ENCODE measurements around the gene ETF1.
"Not testable (repeated sequence)": the region's sequence is repeated elsewhere in the genome, so short reads cannot be mapped to it uniquely, and the experiment has no call there.

The ETF1 gene

DNA sequence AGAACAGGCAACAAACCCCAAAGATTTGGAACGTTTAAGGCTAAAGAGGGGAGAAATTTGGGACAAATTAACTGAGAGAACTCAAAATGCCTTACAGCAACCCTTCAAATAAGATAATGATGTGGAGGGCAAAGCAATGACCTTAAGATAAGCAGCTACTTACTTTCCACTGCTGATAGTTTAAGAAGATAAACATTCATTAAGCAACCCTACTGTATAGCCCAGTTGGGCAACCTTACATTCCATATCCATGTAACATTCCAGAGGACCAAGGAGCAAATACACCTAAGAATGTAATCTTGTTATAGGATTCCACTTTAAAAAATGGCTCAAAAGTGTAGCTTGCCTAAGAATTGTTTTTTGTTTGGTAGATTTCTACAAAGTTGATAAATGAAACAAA is 14.8 kb downstream of the ETF1 start:
- no peak for DNase-seq

GRCh38 chr5:138527170-138527569 is 15.9 kb downstream of the ETF1 start:
- no peak for DNase-seq

DNA sequence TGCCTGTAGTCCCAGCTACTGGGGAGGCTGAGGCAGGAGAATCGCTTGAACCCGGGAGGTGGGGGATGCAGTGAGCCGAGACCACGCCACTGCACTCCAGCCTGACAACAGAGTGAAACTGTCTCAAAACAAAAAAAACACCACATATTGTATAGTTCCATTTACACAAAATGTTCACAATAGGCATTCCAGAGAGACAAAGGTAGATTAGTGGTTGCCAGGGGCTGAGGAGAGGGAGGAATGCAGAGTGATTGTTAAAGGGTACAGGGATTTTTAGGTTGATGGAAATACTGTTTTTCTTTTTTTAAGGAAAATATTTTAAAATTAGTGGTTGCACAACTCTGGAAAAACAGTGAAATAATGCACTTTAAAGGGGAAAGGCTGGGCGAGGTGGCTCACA is 19.6 kb downstream of the ETF1 start:
- DNase-seq, result no peak

GRCh38 chr5:138520971-138521370 is 22.1 kb downstream of the ETF1 start:
- no peak for DNase-seq

DNA sequence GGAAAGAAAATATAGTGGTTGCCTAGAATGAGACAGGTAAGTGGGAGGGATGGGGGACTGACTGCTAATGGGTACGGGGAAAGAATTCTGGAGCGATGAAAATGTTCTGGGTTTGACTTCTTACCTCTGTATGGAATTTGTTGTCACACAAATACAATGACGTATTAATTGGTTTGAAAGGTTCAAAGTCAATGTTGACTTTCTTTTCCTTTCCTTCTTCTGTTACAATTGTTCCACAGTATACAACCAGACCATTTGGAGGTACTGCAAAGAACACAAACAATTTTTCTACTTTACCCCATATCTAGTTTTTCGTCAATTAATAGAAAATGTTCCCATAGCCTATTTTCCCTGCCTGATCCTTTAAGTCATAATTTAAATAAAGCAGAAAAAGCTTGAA is 25.6 kb downstream of the ETF1 start:
- no peak for DNase-seq

GRCh38 chr5:138515556-138516245 is 27.3 kb downstream of the ETF1 start:
- no peak for DNase-seq

DNA sequence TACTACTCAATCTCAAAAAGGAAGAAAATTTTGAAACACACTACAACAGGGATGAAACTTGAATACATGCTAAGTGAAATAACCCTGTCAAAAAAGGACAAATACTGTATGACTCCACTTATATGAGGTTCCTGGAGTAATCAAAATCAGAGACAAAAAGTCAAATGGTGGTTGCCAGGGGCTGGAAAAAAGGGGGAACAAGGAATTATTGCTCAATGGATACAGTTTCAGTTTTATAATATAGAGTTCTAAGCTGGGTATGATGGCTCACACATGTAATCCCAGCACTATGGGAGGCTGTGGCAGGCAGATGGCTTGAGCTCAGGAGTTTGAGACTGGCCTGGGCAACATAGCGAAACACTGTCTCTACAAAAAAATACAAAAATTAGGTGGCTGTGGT is 29.0 kb downstream of the ETF1 start:
- DNase-seq, result no peak

GRCh38 chr5:138508958-138509357 is 34.1 kb downstream of the ETF1 start:
- no peak for DNase-seq

GRCh38 chr5:138507485-138507884 is 35.6 kb downstream of the ETF1 start:
- DNase-seq, result not testable (repeated sequence)

DNA sequence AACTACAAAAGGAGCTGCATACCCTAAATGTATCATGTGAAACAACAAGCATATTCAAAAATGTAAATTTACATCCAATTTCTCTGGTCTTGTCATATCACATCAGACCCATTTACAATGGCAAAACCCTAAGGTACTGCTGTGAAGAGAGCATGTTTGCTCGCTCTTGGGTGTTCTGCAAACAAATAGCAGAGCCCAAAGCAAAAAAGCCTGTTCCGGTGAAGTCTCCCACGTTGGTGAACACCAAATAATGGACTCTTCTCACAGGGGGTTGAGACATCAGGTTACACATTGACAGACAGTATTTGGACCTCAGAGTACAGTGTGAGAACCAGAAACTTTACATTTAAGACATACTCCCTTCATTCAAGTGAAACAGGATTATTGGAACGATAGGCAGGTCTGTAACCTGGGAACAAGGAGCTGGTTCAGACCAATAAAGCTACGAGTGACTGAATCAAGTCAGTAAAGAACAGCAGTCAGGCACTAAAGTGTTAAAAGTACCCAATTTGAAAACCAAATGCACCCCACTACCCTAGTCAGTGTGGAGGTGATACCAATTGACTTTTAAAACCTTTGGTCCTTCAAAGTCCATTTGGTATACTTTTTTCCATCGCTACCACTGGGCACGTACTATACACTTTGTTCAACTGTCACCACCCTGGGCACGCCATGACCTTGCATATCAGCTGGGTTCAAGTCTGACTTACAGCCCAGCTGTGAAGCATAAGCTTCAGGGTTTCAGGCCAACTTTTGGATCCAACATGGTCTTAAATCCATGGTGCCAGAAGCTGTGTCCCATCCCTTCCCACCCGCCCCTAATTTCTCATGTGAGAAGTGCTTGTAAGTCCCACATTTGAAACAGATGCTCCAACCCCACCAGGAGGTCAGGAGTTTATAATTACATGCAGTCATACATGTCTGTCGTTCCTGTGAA is 36.4 kb downstream of the ETF1 start:
- no peak for DNase-seq

GRCh38 chr5:138504799-138505198 is 38.2 kb downstream of the ETF1 start:
- DNase-seq, result no peak

DNA sequence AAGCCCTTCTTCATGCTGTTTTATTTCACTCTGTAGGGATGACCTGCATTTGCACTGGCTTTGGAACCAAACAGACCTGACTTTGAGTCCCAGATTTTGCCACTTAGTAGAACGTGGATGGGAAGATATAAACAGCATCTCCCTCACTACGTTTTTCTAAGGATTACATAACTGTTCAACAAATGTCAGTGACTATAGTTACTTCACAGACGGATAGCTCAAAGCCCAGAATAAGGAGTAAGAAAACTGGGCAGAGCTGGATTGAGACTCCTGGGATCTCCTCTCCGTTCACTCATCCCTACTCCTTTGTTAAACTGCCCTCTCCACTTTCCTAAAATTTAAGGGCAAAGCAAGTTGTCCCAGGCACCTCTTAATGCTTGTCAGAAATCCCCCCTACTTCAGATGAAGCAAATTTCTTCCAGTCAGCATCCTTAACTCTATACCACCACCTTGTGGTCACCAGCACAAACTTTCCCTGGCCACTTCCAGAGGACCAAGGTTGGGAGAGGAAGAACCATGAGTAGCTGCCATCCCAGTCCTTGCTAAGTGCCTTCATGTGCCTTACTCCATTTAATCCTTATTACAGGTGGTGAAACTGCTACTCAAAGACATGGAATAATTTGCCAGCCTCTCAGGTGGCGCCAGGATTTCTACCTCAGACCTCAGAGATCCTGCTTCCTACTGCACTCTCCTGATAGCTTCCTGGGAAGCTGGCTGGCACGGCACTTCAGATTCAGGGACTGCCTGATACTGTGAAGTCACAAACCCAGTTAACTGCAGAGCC is 39.4 kb downstream of the ETF1 start:
- peak; percentile 11 for DNase-seq

- no peak for DNase-seq
Observed at GRCh38 chr5:138502521-138502920, 40.5 kb downstream of the ETF1 start.

DNA sequence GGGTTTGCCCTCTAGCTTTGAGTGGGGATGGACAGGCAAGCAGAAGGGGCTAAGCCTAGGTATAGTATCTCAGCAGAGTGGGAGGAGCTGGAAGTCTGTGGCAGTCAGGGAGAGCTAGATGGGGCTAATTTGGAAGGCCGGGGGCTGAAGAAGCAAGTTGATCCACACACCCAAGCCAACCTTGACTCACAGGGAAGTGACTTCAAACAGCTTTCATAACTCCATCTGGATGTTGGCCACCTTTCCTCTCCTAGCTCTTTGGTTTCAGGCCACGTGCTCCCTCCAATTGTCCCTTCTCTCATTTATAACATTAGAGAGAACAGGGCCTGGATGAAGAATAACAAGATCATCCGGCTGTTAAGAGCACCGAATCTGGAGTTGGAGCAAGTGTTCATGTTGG is 40.9 kb downstream of the ETF1 start:
- DNase-seq, result no peak

DNA sequence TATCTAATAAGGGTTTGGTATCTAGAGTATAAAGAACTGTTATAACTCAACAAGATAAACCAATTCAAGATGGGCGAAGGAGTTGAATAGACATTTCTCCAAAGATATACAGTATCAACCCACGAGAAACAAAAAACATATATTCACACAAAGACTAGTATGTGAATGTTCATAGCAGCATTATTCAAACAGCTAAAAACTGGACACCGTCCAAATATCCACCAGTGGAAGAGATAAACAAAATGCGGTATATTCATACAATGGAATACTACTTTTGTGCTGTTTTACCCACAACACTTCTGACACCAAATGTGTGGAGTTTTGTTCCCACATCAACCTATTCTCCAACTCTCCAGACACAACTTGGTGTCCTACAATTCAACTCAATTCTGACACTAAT is 44.7 kb downstream of the ETF1 start:
- no peak for DNase-seq

- DNase-seq, result no peak
Observed at GRCh38 chr5:138495351-138495750, 47.7 kb downstream of the ETF1 start.

- DNase-seq, result no peak
Observed at GRCh38 chr5:138492560-138493045, 50.4 kb downstream of the ETF1 start.

DNA sequence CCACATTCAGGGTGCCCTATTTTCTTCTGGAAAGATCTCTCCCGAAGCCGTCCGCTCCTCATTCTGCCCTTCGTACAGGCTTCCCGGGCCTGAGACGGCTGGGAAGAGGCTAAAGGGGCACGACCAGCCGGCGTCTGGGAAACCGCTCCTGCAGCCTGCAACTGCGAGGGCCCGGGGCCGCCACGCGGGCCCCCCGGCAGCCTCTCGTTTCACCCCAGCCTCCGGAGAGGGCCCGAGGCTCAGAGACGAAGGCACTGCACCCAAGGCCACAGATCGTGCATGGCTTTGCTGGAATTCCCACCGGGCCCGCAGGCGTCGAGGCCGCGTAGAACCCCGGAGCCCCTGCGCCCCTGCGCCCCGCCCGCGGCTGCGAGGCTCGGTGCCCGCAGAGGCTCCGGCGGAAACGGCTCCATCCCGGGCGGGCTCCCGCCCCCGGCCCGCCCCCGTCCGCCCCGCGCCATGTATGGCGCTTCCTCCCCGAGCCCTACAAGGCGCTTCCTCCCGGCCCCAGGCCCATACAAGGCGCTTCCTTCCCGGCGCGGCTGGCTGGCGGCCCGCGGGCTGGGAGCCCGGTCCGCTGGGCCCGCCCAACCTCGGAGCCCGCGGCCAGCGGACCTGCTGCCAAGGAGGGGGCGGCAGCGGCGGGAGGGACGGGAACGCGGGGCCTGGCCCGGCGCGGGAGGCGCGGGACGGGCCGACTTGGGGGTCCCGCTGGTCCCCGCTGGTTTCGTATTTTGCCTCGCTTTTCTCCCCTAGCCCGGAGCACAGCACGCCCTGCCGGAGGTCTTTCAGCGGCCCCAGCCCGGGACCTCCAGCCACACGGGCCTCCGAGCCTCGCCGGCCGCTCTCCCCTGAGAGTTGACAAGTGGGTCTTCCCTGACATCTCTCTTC is 51.1 kb downstream of the ETF1 start:
- DNase-seq, result peak; percentile 34

DNA sequence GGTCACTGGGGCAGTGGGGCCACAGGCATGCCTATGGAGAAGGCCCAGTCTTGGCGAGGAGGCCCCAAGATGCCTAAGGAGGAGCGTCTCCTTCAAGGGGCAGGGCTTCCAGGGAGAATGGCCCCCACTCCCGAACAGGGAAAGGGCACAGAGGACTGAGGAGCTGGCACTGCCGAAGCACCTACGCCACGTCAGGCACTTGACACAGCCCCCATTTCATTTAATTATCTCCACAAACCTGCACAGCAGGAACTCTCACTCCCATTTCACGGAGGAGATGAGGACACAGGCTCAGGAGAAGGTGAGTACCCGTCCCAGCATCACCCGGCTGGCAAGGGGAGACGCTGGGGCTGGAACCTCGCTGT is 51.8 kb downstream of the ETF1 start:
- DNase-seq, result no peak

GRCh38 chr5:138490648-138491283 is 52.3 kb downstream of the ETF1 start:
- no peak for DNase-seq

DNA sequence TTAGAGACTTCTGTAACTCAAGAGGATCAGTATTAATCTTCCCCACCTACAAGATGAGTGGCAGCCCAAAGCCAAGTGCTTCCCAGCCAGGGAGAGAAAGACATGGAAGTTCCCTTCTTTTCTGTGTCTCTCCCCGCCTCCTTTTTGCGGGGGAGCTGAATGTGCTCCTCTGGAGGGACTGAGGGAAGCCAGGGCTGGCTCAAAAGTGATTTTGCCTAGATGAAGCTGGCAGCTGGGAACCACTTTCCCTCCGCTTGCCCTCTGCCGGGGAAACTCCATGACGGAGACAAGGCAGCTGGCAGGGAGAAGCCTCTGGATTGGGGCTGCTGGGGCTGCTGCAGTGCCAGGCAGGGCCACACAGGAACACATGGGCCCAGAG is 53.4 kb downstream of the ETF1 start:
- no peak for DNase-seq

- DNase-seq, result no peak
Observed at GRCh38 chr5:138488481-138488945, 54.5 kb downstream of the ETF1 start.
